Gastrocnemius medialis (tissue), 4 donors: ENCODE results near the gene ATP5PF. TPM values are rescaled to one million over a fixed set of nuclear protein-coding genes. Genes with fewer than 3 reads are reported as not detected.
A peak's percentile ranks its signal among the peaks of the same experiment; 100 is the strongest.

Source experiments
- ATAC-seq, 2 donors: fragments of 150-250 bp; one replicate each; pipeline ENCODE4 v1.9.1; 2016
- DNase-seq, 2 donors: peaks; one replicate each; pipeline ENCODE4 v3.0.0-alpha.2; 2019
- H3K27ac ChIP-seq, 4 donors: fragments of 200-600 bp; sonication (generic); 1 replicate in 1 of 4; 2 replicates in 3 of 4; pipeline ENCODE4 v1.5.1; 2016 to 2018; ENCODE audit warnings: mild to moderate bottlenecking in 2 of 4, moderate library complexity in 1 of 4
- H3K27me3 ChIP-seq, 3 donors: fragments of 200-600 bp; sonication (generic) in 2 of 3; 1 replicate in 1 of 3; 2 replicates in 2 of 3; pipeline versions ENCODE4 v1.5.1 to v1.6.0; 2016 to 2019; ENCODE audit warnings: mild to moderate bottlenecking in 1 of 3, moderate library complexity in 1 of 3
- H3K36me3 ChIP-seq, 2 donors: fragments of 200-600 bp; sonication (generic) in 1 of 2; one replicate each; pipeline ENCODE4 v1.5.1; 2017 to 2018
- H3K4me1 ChIP-seq, 2 donors: fragments of 200-600 bp; sonication (generic) in 1 of 2; one replicate each; pipeline ENCODE4 v1.5.1; 2016 to 2017; ENCODE audit warnings: mild to moderate bottlenecking in 2 of 2
- H3K4me3 ChIP-seq, 4 donors: fragments of 200-600 bp; sonication (generic) in 3 of 4; 1 replicate in 1 of 4; 2 replicates in 3 of 4; pipeline ENCODE4 v1.5.1; 2016 to 2019; ENCODE audit warnings: mild to moderate bottlenecking in 2 of 4
- H3K9me3 ChIP-seq, 3 donors: fragments of 200-600 bp; sonication (generic) in 2 of 3; 1 replicate in 1 of 3; 2 replicates in 2 of 3; pipeline ENCODE4 v1.5.1; 2016 to 2019
- CTCF ChIP-seq, 5 experiments: fragments of 450-650 bp in 3 of 5; fragments of 200-600 bp in 2 of 5; sonication (generic) in 2 of 5; IDR thresholded peaks in 4 of 5; conservative IDR thresholded peaks in 1 of 5; 1 replicate in 4 of 5; 2 replicates in 1 of 5; pipeline ENCODE4 v1.5.1; 2016 to 2019; ENCODE audit warnings: antibody characterized with exemption in 5 of 5, mild to moderate bottlenecking in 3 of 5, moderate library complexity in 3 of 5
- POLR2A ChIP-seq, 2 donors: fragments of 450-650 bp; IDR thresholded peaks; one replicate each; pipeline ENCODE4 v1.6.1; 2017; ENCODE audit warnings: antibody characterized with exemption in 2 of 2, mild to moderate bottlenecking in 2 of 2, moderate library complexity in 2 of 2
- in situ Hi-C, 4 donors: fragments of 200-750 bp; cut with MboI; loops; one replicate each; pipeline versions ENCODE4 v1.15.0 to v1.8.0; 2017; ENCODE audit warnings: low sequenced_read_pairs in 4 of 4
- intact Hi-C: fragments of 100-400 bp; cut with DNase I; formaldehyde crosslinking; loops from one replicate; pipeline ENCODE4 v1.15.1; 2023; ENCODE audit warnings: low total_unique reads
- total RNA-seq, 4 donors: library from RNA; depleted of rRNA; stranded (reverse); fragments of >200 nt; gene quantifications; one replicate each; pipeline versions ENCODE4 v1.1.0 to v1.2.3, GENCODE V29; 2016

Gene ATP5PF
- total RNA-seq, 4 donors from 2014 or later: 155 to 306 (median 198) TPM

- H3K9me3 ChIP-seq: no peaks in the 10 kb centered on the region
- peak; percentile 32 to 50 for DNase-seq
- TF ChIP-seq POLR2A (IDR thresholded peaks at IDR 0.05) (no peak), CTCF (IDR thresholded peaks at IDR 0.05 in 4 of 5, conservative IDR thresholded peaks at IDR 0.05 in 1 of 5) (no peak)
- in situ Hi-C loops: loop anchor here in 1 of 4 donors (10.0 kb wide), 1 partner anchor 129 kb away; the partner anchor contains the start of gene MRPL39
- peak overlapping the region; percentile 94 to 99 (median 98) for H3K27ac ChIP-seq
- H3K4me3 ChIP-seq: peak overlapping the region; percentile 81 to 98 (median 92)
- H3K36me3 ChIP-seq: peaks cover 0 to 12% of the 10 kb centered on the region in 2 donors
- H3K4me1 ChIP-seq: peaks cover 65 to 68% of the 10 kb centered on the region in 2 donors
- no peaks in the 10 kb centered on the region for H3K27me3 ChIP-seq
- peak; percentile 51 to 61 for ATAC-seq
- intact Hi-C loops: loop anchor here (2.0 kb wide), 1 partner anchor 1111 kb away; the partner anchor contains the start of gene ADAMTS1
Measured at GRCh38 chr21:25733859-25734653, 648 bp downstream of the ATP5PF start.

DNA sequence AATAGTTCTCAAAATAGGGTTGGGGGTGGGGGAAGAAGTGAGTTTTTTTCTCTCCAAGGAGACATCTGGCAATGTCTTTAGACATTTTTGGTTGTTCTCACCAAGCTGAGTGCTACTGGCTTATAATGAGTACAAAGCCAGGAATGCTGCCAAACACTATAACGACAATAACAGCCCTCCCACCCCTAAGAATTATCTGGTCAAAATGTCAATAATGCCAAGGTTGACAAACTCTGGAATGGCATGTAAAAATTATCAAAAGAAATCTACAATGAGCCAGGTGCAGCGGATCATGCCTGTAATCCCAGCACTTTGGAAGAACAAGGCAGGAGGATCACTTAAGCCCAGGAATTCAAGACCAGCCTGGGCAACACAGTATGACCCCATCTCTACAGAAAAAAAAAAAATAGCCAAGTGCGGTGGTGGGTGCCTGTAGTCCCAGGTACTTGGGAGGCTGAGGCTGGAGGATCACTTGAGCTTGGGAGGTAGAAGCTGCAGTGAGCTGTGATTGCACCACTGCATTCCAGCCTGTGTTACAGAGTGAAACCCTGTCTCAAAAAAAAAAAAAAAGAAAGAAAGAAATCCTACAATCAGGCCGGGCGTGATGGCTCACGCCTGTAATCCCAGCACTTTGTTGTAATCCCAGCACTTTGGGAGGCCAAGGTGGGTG lies 2.5 kb downstream of the ATP5PF start:
- TF ChIP-seq CTCF (IDR thresholded peaks at IDR 0.05 in 4 of 5, conservative IDR thresholded peaks at IDR 0.05 in 1 of 5): no peak
- TF ChIP-seq POLR2A (IDR thresholded peaks at IDR 0.05): no peak
- ATAC-seq: no peak
- no peak for DNase-seq
- peak overlapping the region; percentile 94 to 99 (median 98) for H3K27ac ChIP-seq
- no peaks in the 10 kb centered on the region for H3K27me3 ChIP-seq
- peak overlapping the region in 2 of 4 donors; percentile 2 to 10 for H3K4me3 ChIP-seq
- H3K4me1 ChIP-seq: peaks cover 54 to 62% of the 10 kb centered on the region in 2 donors
- intact Hi-C loops: no loop called here
- H3K9me3 ChIP-seq: no peaks in the 10 kb centered on the region
- in situ Hi-C loops: loop anchor here in 1 of 4 donors (10.0 kb wide), 1 partner anchor 127 kb away; the partner anchor contains the start of gene MRPL39
- H3K36me3 ChIP-seq: peaks cover 0 to 30% of the 10 kb centered on the region in 2 donors

DNA sequence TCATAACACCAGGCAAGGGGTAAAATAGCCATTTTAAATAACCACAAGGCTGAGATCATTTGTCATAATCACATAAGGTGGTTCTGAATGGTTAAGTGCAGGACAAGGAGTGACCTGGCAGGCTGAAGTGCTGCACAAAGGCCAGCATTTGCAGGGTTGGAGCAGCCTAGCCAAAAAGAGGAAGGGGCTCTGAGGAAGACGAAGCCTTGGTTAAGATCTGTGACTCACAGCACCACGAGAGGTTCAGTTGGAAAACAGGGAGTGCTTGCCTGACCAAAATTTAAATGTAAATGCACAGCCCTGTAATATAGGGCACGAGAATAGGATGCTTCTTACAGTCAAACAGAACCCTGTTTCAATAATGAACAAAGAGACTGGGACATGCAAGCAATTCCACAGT lies 12.1 kb downstream of the ATP5PF start:
- peaks cover 0 to 59% of the 10 kb centered on the region in 2 donors for H3K36me3 ChIP-seq
- H3K4me3 ChIP-seq: no peak overlapping the region
- TF ChIP-seq POLR2A (IDR thresholded peaks at IDR 0.05) (no peak), CTCF (IDR thresholded peaks at IDR 0.05 in 4 of 5, conservative IDR thresholded peaks at IDR 0.05 in 1 of 5) (no peak)
- no peak overlapping the region for H3K27ac ChIP-seq
- intact Hi-C loops (no loop called here), in situ Hi-C loops (loop anchor here in 1 of 4 donors (10.0 kb wide), 1 partner anchor 118 kb away; the partner anchor contains the start of gene MRPL39)
- ATAC-seq: no peak
- DNase-seq: no peak
- H3K9me3 ChIP-seq: no peaks in the 10 kb centered on the region
- H3K4me1 ChIP-seq: peaks cover 2 to 10% of the 10 kb centered on the region in 2 donors
- H3K27me3 ChIP-seq: no peaks in the 10 kb centered on the region

- Histone ChIP-seq H3K36me3 (peaks cover 0 to 53% of the 10 kb centered on the region in 2 donors), H3K4me1 (peaks cover 3 to 4% of the 10 kb centered on the region in 2 donors), H3K4me3 (no peak overlapping the region), H3K9me3 (no peaks in the 10 kb centered on the region), H3K27ac (no peak overlapping the region), H3K27me3 (no peaks in the 10 kb centered on the region)
- intact Hi-C loops (no loop called here), in situ Hi-C loops (loop anchor here in 1 of 4 donors (10.0 kb wide), 1 partner anchor 117 kb away; the partner anchor contains the start of gene MRPL39)
- no peak for DNase-seq
- ATAC-seq: no peak
- no peak for TF ChIP-seq POLR2A (IDR thresholded peaks at IDR 0.05)
- no peak for TF ChIP-seq CTCF (IDR thresholded peaks at IDR 0.05 in 4 of 5, conservative IDR thresholded peaks at IDR 0.05 in 1 of 5)
Measured at GRCh38 chr21:25721987-25722386, 12.7 kb downstream of the ATP5PF start.
